ENCODE measurements around the gene EIPR1.

DNA sequence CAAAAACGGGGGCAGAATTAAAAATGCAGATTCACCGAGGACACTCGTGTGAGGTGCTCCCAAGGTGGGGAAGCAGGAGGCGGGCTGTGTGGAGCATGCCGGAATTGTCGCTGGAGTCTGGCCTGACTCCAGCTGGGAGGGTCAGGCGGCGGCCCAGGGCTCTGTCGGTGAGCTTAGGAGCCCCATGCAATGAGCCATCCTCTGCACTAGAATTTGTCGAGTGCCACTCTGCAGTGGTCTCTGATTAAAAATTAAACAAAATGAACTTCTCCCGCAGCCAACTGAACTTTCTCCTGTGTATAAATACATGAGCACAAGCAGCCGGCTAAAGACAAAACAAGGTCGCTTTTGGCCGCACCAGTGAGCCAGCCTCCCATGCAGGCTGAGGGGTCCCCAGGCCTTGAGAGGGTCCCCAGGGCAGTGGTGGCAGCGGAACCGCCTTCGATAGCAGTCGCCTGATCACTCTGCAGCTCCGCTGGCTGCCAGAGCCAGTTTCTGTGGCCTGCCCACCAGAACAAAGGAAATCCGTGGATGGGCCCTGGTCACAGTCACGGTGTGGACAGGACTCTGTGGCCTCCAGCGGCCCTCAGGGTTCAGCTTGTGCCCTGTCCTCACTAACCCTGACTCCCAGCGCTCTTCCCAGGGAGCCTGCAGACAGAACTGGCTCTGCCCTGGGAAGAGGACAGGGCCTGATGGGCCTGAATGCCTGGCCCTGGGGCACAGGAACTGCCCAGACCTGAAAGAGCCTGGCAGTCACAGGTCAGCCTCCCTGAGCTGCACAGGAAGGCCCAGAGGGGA lies 201.3 kb downstream of the EIPR1 start:
- TF ChIP-seq CTCF (conservative IDR thresholded peaks at IDR 0.05 in 1 of 2, IDR thresholded peaks at IDR 0.05 in 1 of 2; ENCODE audit: low read depth in 1 of 2, low read length in 2 of 2) (no peak), EZH2 (IDR thresholded peaks at IDR 0.05; ENCODE audit: low read length, missing control alignments) (no peak)
